Measurements from ENCODE around the gene DMXL2. TPM values are rescaled to one million over a fixed set of nuclear protein-coding genes. Genes with fewer than 3 reads are reported as not detected.

DMXL2 gene
- total and polyA plus RNA-seq, 9 of the 15 experiments (the other 6 are each of a cell fraction or from before 2014, with no cell fraction given) = 9.3 to 57.7 (median 30.7) TPM

GRCh38 chr15:51672155-51672687, 49.6 kb upstream of the DMXL2 start (continued):
- no peak for TF ChIP-seq MITF (IDR thresholded peaks at IDR 0.05)
- no peak for TF ChIP-seq PCBP2 (IDR thresholded peaks at IDR 0.05; ENCODE audit: low read depth, low read length, poor library complexity, severe bottlenecking)
- no peak for TF ChIP-seq ZBTB9 (CRISPR knock-in tag; IDR thresholded peaks at IDR 0.05)
- TF ChIP-seq SIN3A (IDR thresholded peaks at IDR 0.05; ENCODE audit: borderline replicate concordance in 2 of 2, control insufficient read depth in 1 of 2, low read depth in 2 of 2, low read length in 2 of 2) = no peak
- no peak for TF ChIP-seq ZNF347 (CRISPR knock-in tag; IDR thresholded peaks at IDR 0.05; ENCODE audit: low read depth)
- TF ChIP-seq CREM (IDR thresholded peaks at IDR 0.05; ENCODE audit: low read depth) = no peak
- no peak for TF ChIP-seq ZBTB49 (CRISPR knock-in tag; IDR thresholded peaks at IDR 0.05; ENCODE audit: borderline replicate concordance)
- TF ChIP-seq ZFX (CRISPR knock-in tag; IDR thresholded peaks at IDR 0.05) = no peak
- no peak for TF ChIP-seq SIN3B (IDR thresholded peaks at IDR 0.05; ENCODE audit: low read depth)
- 0 out of 4 replicates have a peak, but pooled peaks of 1 of the 2 experiments have one; percentile 45 for TF ChIP-seq RCOR1 (IDR thresholded peaks at IDR 0.05; ENCODE audit: borderline replicate concordance in 1 of 2, low read depth in 2 of 2, low read length in 2 of 2)
- TF ChIP-seq SMAD4 (CRISPR knock-in tag; conservative IDR thresholded peaks at IDR 0.05) = no peak
- TF ChIP-seq RBBP5 (IDR thresholded peaks at IDR 0.05; ENCODE audit: borderline replicate concordance, insufficient read depth, low read length, poor library complexity, severe bottlenecking) = peak; percentile 54
- TF ChIP-seq RAD21 (CRISPR knock-in tag; conservative IDR thresholded peaks at IDR 0.05 in 1 of 2, IDR thresholded peaks at IDR 0.05 in 1 of 2) = peak in 1 of 2 experiments; percentile 11; a peak in 1 of 4 replicates
- TF ChIP-seq CHAMP1 (IDR thresholded peaks at IDR 0.05) = no peak
- no peak for TF ChIP-seq SMARCC2 (IDR thresholded peaks at IDR 0.05; ENCODE audit: low read depth)
- no peak for TF ChIP-seq PYGO2 (tag; IDR thresholded peaks at IDR 0.05)
- peak; percentile 62 for TF ChIP-seq VEZF1 (CRISPR knock-in tag; IDR thresholded peaks at IDR 0.05)
